Sigmoid colon (tissue), 7 donors: ENCODE results near the gene SPAG6. TPM values are rescaled to one million over a fixed set of nuclear protein-coding genes. Genes with fewer than 3 reads are reported as not detected.
"Not testable (repeated sequence)": the region's sequence is repeated elsewhere in the genome, so short reads cannot be mapped to it uniquely, and the experiment has no call there.

Experiments
- DNase-seq: peaks from one replicate; pipeline ENCODE4 v3.0.0-alpha.2; 2019
- H3K27ac ChIP-seq, 4 donors: fragments of 200-600 bp; sonication (generic); one replicate each; pipeline ENCODE4 v1.5.1; 2016 to 2019; ENCODE audit warnings: mild to moderate bottlenecking in 1 of 4
- H3K27me3 ChIP-seq, 3 donors: fragments of 200-600 bp; sonication (generic); one replicate each; pipeline ENCODE4 v1.5.1; 2019; ENCODE audit warnings: mild to moderate bottlenecking in 1 of 3
- H3K36me3 ChIP-seq, 4 donors: fragments of 200-600 bp; sonication (generic); one replicate each; pipeline ENCODE4 v1.5.1; 2016 to 2019
- H3K4me1 ChIP-seq, 4 donors: fragments of 200-600 bp; sonication (generic); one replicate each; pipeline ENCODE4 v1.5.1; 2017 to 2019
- H3K4me3 ChIP-seq, 4 donors: fragments of 200-600 bp; sonication (generic); one replicate each; pipeline ENCODE4 v1.5.1; 2017 to 2019; ENCODE audit warnings: mild to moderate bottlenecking in 2 of 4, moderate library complexity in 1 of 4
- H3K9me3 ChIP-seq, 4 donors: fragments of 200-600 bp in 3 of 4; sonication (generic) in 3 of 4; one replicate each; pipeline versions ENCODE4 v1.5.1 to v1.6.1; 2013 to 2019
- EP300 ChIP-seq, 4 donors: sonication (generic); formaldehyde crosslinking; IDR thresholded peaks; one replicate each; pipeline ENCODE4 v1.6.1; 2017; ENCODE audit warnings: antibody characterized with exemption in 4 of 4
- POLR2A ChIP-seq, 2 donors: fragments of 450-650 bp; IDR thresholded peaks; one replicate each; pipeline ENCODE4 v1.6.1; 2016; ENCODE audit warnings: antibody characterized with exemption in 2 of 2, mild to moderate bottlenecking in 2 of 2, moderate library complexity in 2 of 2
- POLR2AphosphoS5 ChIP-seq, 4 donors: sonication (generic); formaldehyde crosslinking; IDR thresholded peaks; one replicate each; pipeline ENCODE4 v1.6.1; 2017; ENCODE audit warnings: antibody characterized with exemption in 4 of 4
- WGBS, 2 donors: extraction: QIAGEN DNeasy Blood & Tissue Kit; methylation state at CpG; one replicate each; pipeline ENCODE4 v1.1.7; 2013; 5-methylcytosine and 5-hydroxymethylcytosine counted together
- intact Hi-C: fragments of 100-400 bp; cut with DNase I; formaldehyde crosslinking; loops from one replicate; pipeline ENCODE4 v1.15.1; 2023
- polyA plus RNA-seq, 3 donors: library from polyadenylated mRNA; stranded (reverse); fragments of 200-250 nt; gene quantifications; one replicate each; pipeline ENCODE4 v1.2.3, GENCODE V29; 2013
- total RNA-seq, 4 donors: library from RNA; depleted of rRNA; stranded (reverse); fragments of >200 nt; gene quantifications; one replicate each; pipeline ENCODE4 v1.1.0, GENCODE V29; 2016
- TF ChIP-seq, protein P1 (sequence below), 4 experiments: fragments of 450-650 bp in 3 of 4; fragments of 200-600 bp in 1 of 4; IDR thresholded peaks; one replicate each; pipeline ENCODE4 v1.5.1; 2016 to 2019; ENCODE audit warnings: antibody characterized with exemption in 4 of 4, mild to moderate bottlenecking in 3 of 4, moderate library complexity in 2 of 4
- donor health status: healthy with polysubstance abuse.
- donor health status: Bipolar disorder and iron deficiency.
- donor health status: healthy.

SPAG6 gene
- total and polyA plus RNA-seq, 7 donors, result 0.16 TPM; not detected in 6

DNA sequence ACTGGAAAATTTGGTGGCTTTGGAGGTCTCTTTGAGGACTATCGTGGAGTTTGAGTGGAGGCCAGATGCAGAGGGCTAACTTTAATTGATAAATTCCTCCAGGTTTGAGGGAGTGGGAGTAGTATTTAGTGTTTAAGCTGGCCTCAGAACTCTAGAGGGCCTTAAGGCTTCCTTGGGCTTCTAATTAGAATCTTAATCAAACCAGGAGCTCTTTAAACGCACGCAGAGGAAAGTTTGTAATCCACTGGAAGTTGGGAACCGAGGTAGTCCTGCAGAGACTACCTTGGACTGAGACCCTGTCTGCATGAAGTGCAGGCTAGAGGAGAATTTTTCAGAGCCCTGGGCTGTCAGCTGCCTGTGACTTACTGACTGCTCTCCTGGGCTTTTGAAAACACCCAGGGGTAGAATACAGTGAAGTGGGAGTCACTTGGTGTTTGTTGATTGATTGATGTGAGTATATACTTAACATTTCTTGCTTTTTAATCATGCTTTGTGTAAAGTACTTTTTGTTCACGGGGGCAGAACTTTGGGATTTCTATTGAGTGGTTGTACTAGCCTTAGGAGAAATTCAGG lies 5.9 kb downstream of the SPAG6 start:
- Histone ChIP-seq H3K36me3 (no peaks in the 10 kb centered on the region), H3K27ac (no peak overlapping the region), H3K4me3 (no peak overlapping the region), H3K9me3 (no peaks in the 10 kb centered on the region), H3K4me1 (no peaks in the 10 kb centered on the region), H3K27me3 (peaks cover 0 to 20% (median 0%) of the 10 kb centered on the region in 3 donors)
- intact Hi-C loops, result no loop called here
- no peak for DNase-seq
- 94 to 95% methylated on average over 5 of the region's 5 CpGs for WGBS, 2 donors
- TF ChIP-seq, protein P1, sequence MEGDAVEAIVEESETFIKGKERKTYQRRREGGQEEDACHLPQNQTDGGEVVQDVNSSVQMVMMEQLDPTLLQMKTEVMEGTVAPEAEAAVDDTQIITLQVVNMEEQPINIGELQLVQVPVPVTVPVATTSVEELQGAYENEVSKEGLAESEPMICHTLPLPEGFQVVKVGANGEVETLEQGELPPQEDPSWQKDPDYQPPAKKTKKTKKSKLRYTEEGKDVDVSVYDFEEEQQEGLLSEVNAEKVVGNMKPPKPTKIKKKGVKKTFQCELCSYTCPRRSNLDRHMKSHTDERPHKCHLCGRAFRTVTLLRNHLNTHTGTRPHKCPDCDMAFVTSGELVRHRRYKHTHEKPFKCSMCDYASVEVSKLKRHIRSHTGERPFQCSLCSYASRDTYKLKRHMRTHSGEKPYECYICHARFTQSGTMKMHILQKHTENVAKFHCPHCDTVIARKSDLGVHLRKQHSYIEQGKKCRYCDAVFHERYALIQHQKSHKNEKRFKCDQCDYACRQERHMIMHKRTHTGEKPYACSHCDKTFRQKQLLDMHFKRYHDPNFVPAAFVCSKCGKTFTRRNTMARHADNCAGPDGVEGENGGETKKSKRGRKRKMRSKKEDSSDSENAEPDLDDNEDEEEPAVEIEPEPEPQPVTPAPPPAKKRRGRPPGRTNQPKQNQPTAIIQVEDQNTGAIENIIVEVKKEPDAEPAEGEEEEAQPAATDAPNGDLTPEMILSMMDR (IDR thresholded peaks at IDR 0.05), result no peak
- TF ChIP-seq POLR2A (IDR thresholded peaks at IDR 0.05) (no peak), EP300 (IDR thresholded peaks at IDR 0.05) (no peak), POLR2AphosphoS5 (IDR thresholded peaks at IDR 0.05) (no peak)

DNA sequence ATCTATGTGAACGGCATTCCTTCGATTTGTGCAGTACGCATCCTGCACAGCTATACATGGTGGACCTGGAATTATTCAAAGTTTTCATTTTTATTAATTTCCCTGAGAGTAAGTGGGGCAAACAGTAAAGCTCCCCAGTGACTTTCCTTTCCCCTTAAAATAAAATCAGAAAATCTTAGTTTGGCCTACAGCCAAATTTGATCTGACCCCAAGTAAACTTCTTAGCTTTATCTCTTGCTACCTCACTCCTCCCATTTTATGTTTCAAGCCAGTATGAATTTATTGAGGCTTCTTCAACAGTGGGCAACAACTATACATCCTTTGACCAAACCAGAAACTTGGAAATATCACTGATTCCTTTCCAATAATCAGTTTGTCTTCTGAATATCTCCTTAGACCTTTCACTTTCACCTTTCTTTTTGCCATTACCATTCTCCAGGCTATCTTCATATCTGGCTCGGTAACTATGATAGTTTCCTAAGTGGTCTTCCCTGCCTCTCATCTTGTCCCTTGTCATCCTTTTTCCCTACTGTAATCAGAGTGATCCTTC lies 11.1 kb downstream of the SPAG6 start:
- Histone ChIP-seq H3K27ac (no peak overlapping the region), H3K9me3 (no peaks in the 10 kb centered on the region), H3K4me3 (no peak overlapping the region), H3K27me3 (no peaks in the 10 kb centered on the region), H3K4me1 (no peaks in the 10 kb centered on the region), H3K36me3 (no peaks in the 10 kb centered on the region)
- no peak for DNase-seq
- TF ChIP-seq POLR2A (IDR thresholded peaks at IDR 0.05) (no peak), POLR2AphosphoS5 (IDR thresholded peaks at IDR 0.05) (no peak), EP300 (IDR thresholded peaks at IDR 0.05) (no peak)
- TF ChIP-seq, protein P1 (IDR thresholded peaks at IDR 0.05), result no peak
- intact Hi-C loops, result no loop called here
- 85 to 92% methylated on average over 4 of the region's 4 CpGs for WGBS, 2 donors

DNA sequence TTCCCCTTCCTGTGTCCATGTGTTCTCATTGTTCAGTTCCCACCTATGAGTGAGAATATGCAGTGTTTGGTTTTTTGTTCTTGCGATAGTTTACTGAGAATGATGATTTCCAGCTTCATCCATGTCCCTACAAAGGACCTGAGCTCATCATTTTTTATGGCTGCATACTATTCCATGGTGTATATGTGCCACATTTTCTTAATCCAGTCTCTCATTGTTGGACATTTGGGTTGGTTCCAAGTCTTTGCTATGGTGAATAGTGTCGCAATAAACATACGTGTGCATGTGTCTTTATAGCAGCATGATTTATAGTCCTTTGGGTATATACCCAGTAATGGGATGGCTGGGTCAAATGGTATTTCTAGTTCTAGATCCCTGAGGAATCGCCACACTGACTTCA lies 12.5 kb downstream of the SPAG6 start:
- H3K27ac ChIP-seq, H3K36me3 ChIP-seq, H3K27me3 ChIP-seq, H3K9me3 ChIP-seq, H3K4me1 ChIP-seq, DNase-seq, H3K4me3 ChIP-seq, intact Hi-C loops: not testable (repeated sequence)
- WGBS, 2 donors, result 79 to 91% methylated on average over 3 of the region's 4 CpGs

DNA sequence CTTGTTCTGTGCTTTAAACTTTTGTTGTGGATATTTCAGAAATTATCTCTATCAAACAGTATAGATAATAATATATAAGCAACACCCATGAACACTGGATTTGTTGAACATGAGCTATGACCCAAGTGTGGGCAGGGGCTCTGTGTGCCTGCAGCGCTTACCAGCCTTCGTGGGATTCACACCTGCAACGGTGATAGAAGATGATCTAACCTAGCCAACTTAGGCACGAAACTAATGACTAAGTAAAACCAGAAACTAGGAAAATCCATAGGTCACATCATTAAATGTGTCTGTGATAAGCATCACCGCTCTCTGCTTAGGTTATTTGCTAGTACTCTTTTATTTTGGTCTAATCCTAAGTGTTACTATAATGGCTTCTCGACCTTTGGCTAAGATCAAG lies 18.0 kb downstream of the SPAG6 start:
- Histone ChIP-seq H3K9me3 (no peaks in the 10 kb centered on the region), H3K27ac (no peak overlapping the region), H3K36me3 (no peaks in the 10 kb centered on the region), H3K4me1 (no peaks in the 10 kb centered on the region), H3K4me3 (no peak overlapping the region), H3K27me3 (peaks cover 0 to 4% (median 0%) of the 10 kb centered on the region in 3 donors)
- intact Hi-C loops, result loop anchor here (5.0 kb wide), 1 partner anchor 64 kb away; no protein-coding TSS in a partner anchor
- TF ChIP-seq POLR2AphosphoS5 (IDR thresholded peaks at IDR 0.05) (no peak), EP300 (IDR thresholded peaks at IDR 0.05) (no peak), POLR2A (IDR thresholded peaks at IDR 0.05) (no peak)
- TF ChIP-seq, protein P1 (IDR thresholded peaks at IDR 0.05), result no peak
- DNase-seq, result no peak
- WGBS, 2 donors, result 91 to 93% methylated on average over 6 of the region's 6 CpGs

DNA sequence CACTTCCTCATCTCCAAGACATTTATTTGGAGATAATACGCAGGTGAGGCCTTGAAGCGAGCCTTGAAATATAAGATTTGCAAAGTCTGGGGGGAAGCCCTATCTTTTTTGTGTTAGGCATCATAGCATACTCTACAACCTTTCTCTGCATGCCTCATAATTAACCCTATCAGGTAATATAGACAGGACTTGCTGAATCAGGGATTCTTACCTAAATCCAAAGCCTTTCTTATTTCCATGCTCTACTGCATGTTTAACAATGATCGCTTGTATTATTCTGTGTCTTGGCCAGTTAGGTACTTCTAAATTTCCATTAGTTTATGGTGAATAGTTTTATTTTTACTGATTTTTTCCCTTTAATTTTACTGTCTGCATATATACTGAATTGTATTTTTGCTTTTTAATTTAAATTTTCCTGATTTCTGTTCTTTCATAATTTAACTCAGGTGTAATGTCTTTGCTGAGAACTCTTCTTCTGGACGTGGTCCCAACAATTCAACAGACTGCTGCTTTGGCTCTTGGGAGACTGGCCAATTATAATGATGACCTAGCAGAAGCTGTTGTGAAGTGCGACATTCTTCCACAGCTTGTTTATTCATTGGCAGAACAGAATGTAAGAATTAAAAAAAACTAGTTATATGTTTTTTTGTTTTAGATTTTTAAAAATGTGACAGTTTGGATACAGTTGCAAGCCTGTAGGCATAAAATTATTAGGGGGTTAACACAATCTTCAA lies 19.3 kb downstream of the SPAG6 start:
- Histone ChIP-seq H3K9me3 (no peaks in the 10 kb centered on the region), H3K4me1 (no peaks in the 10 kb centered on the region), H3K27me3 (peaks cover 0 to 4% (median 0%) of the 10 kb centered on the region in 3 donors), H3K27ac (no peak overlapping the region), H3K36me3 (no peaks in the 10 kb centered on the region), H3K4me3 (no peak overlapping the region)
- TF ChIP-seq POLR2A (IDR thresholded peaks at IDR 0.05), result no peak
- no peak for TF ChIP-seq POLR2AphosphoS5 (IDR thresholded peaks at IDR 0.05)
- no peak for TF ChIP-seq EP300 (IDR thresholded peaks at IDR 0.05)
- TF ChIP-seq, protein P1 (IDR thresholded peaks at IDR 0.05), result no peak
- no peak for DNase-seq
- WGBS, 2 donors, result 92 to 93% methylated on average over 5 of the region's 5 CpGs
- intact Hi-C loops, result loop anchor here (5.0 kb wide), 1 partner anchor 63 kb away; no protein-coding TSS in a partner anchor
